ENCODE measurements around the gene PPP2R1B.

- TF ChIP-seq CTCF (IDR thresholded peaks at IDR 0.05) (no peak), POLR2A (IDR thresholded peaks at IDR 0.05) (no peak)
These were observed 47.8 kb downstream of the PPP2R1B start for GRCh38 chr11:111718436-111718835.
